ENCODE data around the gene MRPL24.
"Not testable (repeated sequence)": the region's sequence is repeated elsewhere in the genome, so short reads cannot be mapped to it uniquely, and the experiment has no call there.

The MRPL24 gene

GRCh38 chr1:156760092-156760795 is 19.4 kb upstream of the MRPL24 start:
- no peak for DNase-seq (ENCODE audit: extremely low read depth in 1 of 2, low read depth in 1 of 2)

DNA sequence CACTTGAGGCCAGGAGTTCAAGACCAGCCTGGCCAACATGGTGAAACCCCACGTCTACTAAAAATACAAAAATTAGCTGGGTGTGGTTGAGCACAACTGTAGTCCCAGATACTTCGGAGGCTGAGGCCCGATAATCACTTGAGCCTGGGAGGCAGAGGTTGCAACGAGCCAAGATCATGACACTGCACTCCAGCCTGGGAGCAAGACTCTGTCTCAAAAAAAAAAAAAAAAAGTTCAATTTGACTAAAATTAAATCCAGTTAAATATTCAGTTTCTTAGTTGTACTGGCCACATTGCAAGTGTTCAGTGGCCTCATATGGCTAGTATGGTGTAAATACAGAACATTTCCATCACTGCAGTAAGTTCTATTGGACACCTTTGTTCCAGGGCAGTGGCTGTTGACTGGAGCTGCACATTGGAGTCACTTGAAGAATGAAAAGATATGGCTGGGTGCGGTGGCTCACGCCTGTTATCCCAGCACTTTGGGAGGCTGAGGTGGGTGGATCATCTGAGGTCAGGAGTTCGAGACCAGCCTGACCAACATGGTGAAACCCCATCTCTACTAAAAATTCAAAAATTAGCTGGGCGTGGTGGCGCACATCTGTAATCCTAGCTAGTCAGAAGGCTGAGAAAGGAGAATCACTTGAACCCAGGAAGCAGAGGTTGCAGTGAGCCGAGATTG is 16.8 kb upstream of the MRPL24 start:
- DNase-seq (ENCODE audit: extremely low read depth in 1 of 2, low read depth in 1 of 2) = not testable (repeated sequence)

DNA sequence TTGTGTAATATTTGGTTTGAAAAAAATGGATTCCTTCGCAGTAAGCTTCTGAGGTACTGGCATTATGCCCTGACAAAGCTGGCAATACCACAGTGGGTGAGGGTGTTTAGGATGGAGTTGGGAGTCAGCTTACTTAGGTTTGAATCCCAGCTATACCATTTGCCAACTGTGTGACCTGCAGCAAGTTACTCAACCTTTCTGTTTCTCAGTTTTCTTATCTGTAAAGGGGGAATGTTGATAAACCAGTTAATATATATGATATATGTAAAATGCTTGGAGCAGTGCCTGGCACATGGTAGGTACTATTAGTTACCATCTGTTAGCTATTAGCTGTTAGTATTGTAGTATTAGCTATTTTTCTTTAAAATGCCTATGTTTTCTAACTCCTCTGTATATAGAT is 15.5 kb upstream of the MRPL24 start:
- DNase-seq (ENCODE audit: extremely low read depth in 1 of 2, low read depth in 1 of 2) = no peak

DNA sequence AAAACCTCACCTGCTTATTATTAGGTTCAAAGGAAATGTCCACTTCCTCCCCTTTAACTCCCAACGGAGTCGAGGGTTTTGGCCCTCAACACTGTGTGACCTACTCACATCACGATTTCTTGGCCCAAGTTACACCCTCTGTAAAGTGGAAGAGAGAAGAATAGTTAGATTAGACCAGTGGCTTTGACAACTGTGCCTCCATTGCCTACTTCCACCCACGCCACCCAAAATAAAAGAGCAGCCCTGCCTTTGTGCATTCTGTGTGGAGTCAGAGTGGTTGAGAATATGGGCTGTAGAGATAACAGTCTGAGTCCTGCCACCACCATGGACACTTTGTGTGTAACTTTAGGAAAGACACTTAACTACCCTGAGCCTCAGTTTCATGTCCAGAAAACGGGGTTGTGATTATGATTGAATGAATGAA is 14.7 kb upstream of the MRPL24 start:
- DNase-seq (ENCODE audit: extremely low read depth in 1 of 2, low read depth in 1 of 2) = no peak

DNA sequence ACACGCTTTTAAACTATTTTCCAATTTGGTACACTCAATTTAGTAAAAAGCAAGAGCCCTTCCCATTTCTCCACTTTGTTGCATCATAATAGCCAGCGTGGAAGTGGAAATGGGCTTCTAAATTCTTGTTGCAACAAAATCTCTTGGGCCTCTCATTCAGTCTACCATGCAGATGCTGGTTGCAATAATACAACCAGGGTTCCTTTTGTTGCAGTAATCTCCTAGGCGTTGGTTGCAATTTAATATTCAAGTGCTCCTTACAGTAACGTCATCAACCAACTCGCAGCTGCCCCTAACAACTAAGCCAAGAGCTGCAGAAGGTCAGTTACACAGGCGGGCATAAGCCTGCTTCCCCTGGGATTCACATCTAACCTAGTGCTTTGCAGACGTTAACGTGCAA is 13.3 kb upstream of the MRPL24 start:
- DNase-seq (ENCODE audit: extremely low read depth in 1 of 2, low read depth in 1 of 2) = no peak

DNA sequence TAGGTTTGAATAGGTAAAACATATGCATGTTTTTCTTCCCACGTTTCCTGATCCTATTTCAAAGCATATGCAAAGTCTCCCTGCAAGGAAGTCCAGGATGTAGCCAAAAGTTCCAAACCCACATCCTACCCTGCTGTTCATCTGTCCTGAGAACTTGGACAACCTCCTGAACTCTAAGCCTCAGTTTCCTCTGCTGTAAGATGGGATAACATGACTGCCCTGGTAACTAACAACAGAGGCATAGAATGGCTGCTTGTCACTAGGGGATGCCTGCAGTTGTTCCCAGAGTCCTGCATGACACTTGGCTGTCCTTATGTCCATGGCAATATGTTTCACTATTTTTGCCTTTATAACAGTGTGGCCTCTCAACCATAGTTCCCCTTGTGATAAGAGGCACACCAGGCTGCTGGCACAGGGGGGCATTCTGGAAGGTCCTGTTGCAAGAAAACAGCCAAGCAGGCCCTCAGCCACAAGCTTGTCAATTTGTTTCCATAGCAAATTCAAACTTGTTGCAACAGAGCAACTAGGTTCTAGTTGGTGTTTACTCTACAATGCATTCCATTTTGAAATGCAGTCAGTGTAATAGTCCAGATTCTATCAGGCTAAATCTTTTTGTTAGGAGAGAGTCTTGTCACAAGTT is 12.1 kb upstream of the MRPL24 start:
- no peak for DNase-seq (ENCODE audit: extremely low read depth in 1 of 2, low read depth in 1 of 2)

DNA sequence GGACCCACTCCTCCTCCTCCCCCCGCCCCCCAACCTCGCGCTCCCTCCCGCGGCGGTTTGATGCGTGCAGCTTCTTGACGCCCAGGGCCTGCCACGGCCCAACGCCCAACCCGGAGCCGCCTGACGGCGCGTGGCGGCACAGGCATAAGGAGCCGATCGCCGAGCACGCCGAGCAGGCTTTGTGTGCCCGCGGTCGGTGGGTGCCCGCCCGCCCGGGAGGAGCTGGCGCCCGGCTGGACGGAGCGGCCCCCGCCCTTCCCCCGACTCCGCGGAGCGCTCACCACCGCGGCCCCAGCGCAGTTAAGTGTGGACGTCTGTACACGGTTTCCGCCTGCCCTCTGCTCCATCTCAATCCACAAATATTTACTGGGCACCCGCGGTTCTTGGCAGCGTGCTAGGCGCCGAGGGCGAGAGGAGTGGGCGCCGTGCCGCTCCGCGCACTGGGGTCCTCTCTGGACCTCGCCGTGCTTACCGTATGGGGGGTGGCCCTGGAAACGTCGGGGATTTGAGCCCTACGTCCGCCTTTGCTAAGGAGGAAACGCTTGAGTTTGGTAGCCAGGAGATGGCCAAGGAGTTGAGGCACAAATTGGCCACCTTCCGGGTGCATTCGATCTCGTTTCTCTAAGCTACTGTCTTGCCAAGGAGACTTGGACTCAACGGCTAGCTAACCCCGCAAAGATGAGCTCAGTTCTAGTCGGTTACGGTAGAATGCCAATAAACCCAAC is 11.0 kb upstream of the MRPL24 start:
- DNase-seq (ENCODE audit: extremely low read depth in 1 of 2, low read depth in 1 of 2) = peak; percentile 94 to 97

- DNase-seq (ENCODE audit: extremely low read depth in 1 of 2, low read depth in 1 of 2) = no peak
Measured at GRCh38 chr1:156751451-156751756, 10.5 kb upstream of the MRPL24 start, which contains the start of gene HDGF. Gene HDGF, minus strand, starts transcription at chr1:156751675. Its CDS starts 246 bp downstream, at chr1:156751429.

GRCh38 chr1:156750711-156751450 is 10.0 kb upstream of the MRPL24 start:
- no peak for DNase-seq (ENCODE audit: extremely low read depth in 1 of 2, low read depth in 1 of 2)

DNA sequence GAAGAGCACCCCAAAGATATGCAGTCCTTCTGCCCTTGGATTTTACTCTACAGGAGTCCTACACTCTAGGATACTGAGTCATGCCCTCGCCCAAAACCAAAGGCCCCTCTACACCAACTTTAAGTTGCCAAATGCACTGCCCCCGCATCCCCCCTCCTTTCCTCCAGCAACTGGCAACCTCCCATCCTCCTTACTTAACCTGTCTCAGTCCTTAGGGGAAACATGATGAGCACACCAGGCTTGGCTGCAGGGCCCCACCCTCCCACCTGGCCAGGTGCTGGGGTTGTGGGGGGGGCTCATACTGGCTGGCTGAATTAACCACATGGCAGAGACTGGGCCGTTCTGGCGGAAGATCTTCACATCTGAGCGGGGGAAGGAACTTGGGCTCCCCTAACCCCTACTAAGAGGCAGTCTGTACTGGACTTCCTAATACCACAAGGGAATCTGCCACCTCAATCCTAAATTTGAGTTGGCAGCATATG is 9.3 kb upstream of the MRPL24 start:
- no peak for DNase-seq (ENCODE audit: extremely low read depth in 1 of 2, low read depth in 1 of 2)

- DNase-seq (ENCODE audit: extremely low read depth in 1 of 2, low read depth in 1 of 2) = no peak
Measured at GRCh38 chr1:156749419-156750118, 8.7 kb upstream of the MRPL24 start.

GRCh38 chr1:156748670-156749418 is 8.0 kb upstream of the MRPL24 start:
- DNase-seq (ENCODE audit: extremely low read depth in 1 of 2, low read depth in 1 of 2) = no peak

- no peak for DNase-seq (ENCODE audit: extremely low read depth in 1 of 2, low read depth in 1 of 2)
Measured at GRCh38 chr1:156747742-156748669, 7.1 kb upstream of the MRPL24 start.

DNA sequence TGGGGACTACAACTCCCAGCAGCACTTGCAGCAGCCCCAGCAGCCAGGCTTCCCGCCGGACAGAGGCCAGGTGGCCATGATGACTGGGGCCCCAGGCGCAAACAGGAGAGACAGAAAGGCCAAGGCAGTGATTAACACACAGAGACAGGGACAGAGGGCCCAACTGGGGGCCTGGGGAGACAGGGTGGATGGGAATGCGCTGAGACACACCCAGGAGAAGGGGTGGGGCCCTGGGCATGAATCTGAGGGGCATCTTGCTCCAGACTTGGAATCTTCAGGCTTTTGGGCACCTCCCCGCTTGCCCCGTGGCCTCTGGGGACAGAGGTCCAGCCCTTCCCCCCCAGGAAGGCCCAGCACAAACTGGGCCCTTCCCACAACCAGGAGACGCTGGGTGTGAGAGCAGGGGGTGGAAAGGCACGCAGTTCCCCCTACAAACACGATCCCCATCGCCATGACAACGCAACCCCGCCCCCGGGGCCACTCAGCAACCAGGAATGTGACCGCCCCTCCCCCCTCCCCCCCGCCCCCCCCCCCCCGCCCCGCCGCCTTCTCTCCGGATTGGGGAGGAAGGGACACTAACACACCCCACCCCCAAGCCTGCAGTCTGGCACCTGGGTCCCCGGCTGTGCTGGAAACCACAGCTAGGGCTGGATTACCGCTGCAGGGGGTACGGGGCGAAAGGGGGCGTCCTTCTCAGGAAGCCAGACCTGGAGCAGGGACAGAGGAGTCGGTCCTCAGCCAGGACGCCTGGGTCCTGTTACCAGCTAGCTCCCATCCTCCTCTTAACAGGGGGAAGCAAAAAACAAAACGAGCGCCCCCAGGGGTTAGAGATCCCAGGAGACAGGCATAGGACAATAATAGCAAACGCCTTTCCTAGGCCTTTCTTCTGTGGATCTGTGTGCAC is 6.1 kb upstream of the MRPL24 start:
- peak in 1 of 2 donors; percentile 37 for DNase-seq (ENCODE audit: extremely low read depth in 1 of 2, low read depth in 1 of 2)

GRCh38 chr1:156746406-156746727 is 5.5 kb upstream of the MRPL24 start:
- no peak for DNase-seq (ENCODE audit: extremely low read depth in 1 of 2, low read depth in 1 of 2)

DNA sequence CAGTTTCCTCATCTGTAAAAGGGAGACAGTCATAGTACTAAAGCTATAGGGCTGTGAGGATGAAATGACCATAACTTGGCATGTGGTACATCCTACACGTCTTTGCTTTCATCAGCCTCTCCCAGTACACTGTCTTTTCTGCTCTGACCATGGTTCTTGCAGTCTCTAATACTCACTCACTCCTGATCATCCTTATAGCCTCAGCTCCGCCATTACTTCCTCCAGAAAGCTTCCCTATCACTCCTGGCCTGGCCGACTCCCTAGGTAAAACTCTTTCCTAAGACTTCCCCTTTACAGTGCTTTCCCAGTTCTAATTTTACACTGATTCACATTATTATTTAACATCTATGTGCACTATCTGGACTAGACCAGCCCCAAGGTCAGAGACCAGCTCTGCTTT is 5.0 kb upstream of the MRPL24 start:
- no peak for DNase-seq (ENCODE audit: extremely low read depth in 1 of 2, low read depth in 1 of 2)

GRCh38 chr1:156744786-156745419 is 4.0 kb upstream of the MRPL24 start:
- DNase-seq (ENCODE audit: extremely low read depth in 1 of 2, low read depth in 1 of 2) = no peak
